GM18526 (cell line): ENCODE data around the gene TMEM176B.

Experiments used
- POLR2A ChIP-seq: IDR thresholded peaks from 3 replicates; pipeline ENCODE4 v1.6.1; 2011; ENCODE audit not compliant: insufficient read length; ENCODE audit errors: extremely low read depth

The TMEM176B gene

DNA sequence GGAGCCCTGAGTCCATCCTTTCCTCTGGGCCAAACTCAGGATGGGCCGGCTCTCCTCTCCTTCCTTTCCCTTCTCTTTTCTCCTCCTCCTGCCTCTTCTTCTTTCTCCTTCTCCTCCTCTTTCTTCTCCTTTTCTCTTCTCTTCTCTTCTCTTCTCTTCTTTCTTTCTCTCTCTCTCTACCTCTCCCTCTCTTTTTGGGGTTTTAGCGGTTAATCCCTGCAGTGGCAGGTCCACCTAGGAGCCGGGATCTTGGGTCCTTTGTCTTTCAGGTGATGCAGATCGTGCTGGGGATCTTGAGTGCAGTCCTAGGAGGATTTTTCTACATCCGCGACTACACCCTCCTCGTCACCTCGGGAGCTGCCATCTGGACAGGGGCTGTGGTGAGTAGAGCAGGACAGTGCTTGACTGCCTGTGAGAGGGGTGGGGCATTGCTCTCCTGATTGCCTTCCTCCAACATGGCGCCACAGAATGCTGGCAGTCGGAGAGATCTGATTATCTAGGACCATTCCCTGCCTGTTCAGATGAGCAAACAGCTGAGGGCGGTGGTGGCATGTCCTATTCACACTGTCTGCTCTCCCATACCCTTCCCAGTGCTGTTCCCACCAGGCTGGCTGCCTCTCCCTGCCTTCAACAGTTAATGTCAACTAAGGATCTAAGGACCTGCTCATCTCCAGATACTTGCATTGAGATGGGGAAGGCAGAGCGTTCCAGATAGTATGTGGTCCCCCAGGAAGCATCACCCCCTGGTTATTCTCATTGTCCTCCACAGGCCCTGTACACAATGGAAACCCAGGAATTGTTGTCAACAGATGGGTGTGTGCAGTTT lies 2.0 kb upstream of the TMEM176B start:
- no peak for TF ChIP-seq POLR2A

DNA sequence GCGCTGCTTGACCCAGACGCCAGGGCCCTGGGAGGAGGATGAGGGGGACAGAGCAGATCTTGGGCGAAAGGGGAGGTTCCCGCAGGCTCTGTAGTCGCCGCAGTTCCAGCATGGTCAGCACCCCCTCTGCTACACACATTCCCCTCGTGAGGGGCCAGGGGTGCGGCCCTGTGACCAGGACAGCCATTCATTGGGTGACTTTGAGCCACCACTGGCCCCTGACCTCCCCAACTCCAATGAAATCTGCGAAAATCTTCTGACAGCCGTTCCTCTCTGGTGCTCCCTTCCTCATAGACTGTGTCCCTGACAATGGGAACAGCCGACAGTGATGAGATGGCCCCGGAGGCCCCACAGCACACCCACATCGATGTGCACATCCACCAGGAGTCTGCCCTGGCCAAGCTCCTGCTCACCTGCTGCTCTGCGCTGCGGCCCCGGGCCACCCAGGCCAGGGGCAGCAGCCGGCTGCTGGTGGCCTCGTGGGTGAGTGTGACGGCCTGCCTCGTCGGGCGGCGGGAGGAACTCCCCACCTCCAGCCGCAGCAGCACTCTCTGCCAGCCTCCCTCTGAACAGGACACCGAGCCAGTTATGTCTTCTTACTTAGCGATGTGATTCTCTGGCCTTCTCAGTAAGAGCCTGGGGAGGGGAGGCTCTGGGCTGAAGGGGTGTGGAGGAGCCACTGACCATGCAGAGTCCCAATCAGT lies 1.2 kb upstream of the TMEM176B start:
- no peak for TF ChIP-seq POLR2A

DNA sequence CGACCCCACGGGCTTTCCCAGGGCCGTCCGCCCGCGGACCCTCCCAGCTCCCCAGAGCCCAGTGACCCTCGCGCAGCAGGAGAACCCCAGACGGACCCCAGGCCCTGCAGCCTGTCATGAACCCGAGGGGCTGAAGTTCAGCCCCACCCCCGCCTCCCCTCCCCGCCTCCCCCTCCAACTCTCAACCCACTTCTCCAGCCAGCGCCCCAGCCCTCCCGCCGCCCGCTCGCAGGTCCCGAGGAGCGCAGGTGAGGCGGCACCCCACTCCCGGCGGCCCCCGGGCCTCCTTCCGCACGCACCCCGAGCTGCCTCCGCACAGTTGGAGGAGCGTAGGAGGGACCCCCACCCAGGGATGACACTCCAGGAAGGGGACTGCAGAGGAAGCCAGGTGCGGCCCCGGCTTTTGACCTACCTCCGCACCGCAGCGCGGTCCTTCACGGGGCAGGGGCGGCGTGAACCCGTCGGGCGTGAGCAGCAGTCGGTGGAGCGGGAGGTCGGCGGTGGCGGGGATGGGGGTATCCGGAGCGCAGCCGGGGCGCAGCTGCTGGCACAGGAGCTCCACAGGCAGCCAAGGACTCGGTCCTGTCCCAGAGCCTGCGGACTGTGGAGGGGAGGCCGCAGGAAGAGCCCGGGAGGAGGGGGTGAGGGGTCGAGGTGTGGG lies 547 bp upstream of the TMEM176B start, which contains the start of gene TMEM176A:
TSS of gene TMEM176A (plus strand) at position 189 of the 661 bp plus-strand sequence. CDS start 782 bp downstream, outside the sequence.
- TF ChIP-seq POLR2A: no peak

DNA sequence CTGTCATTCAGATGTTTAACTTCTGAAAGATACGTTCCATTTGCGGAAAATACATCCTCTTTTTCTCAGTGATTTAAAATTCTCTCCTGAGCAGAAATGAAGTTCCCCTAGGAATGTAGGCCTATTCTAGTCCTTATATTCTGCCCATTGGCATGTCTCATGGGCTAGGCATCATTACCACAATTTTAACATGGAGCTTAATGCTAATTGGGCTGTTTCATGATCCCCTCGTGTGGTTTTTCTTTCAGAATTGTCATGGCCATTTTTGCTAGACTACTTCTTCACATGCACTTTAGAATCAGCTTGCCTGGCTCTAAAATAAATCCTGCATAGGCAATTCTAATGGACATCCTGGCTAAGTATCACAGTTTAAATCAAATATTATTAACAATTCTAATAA lies 1.0 kb downstream of the TMEM176B start:
- no peak for TF ChIP-seq POLR2A

DNA sequence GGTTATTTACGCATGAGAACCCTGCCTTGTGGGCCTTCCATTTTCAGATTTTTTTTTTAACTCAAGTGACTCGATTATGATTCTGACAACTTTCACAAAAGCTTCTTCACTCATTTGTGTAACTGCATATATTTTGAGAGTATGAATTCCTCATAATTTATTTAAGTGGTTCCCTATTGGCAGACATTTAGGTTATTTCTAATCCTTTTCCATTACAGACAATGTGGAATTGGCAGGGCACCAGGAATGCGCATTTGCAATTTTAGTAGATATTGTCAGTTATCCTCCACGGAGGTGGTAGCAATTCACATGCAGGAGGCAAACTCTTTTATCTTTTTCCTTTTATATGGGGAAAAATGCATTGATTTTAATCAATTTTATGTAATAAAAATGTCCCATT lies 2.5 kb downstream of the TMEM176B start:
- TF ChIP-seq POLR2A: no peak

DNA sequence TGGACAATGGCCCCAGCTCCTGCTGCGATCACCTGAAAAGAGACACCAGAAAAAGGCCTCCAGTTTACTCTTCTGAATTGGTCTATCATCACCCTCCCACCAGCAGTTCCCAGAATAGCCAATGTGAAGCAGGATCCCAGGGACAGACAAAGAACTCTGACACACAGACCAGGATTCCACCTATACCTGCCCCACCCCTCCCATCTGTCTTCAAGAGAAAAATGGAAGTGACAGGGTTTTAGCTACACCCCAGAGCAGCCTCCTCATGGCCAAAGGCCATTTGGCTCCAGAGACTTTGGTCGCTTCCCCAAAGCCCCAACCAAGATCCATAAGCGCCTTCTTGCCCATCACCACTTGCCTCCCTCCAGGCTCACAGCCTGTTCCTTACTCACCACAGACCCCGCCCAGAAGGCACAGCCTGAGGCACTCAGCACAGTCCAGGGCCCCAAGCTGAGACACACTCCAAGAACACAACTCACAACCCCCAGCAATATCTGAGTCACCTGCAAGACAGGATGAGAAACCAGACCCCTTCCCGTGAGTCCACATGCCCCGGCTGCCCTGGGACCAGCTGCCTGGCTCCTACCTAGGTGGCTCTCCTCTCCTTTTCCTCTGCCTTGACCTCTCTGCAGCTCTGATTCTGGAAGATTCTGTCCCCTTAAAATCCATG lies 6.5 kb downstream of the TMEM176B start:
- no peak for TF ChIP-seq POLR2A

DNA sequence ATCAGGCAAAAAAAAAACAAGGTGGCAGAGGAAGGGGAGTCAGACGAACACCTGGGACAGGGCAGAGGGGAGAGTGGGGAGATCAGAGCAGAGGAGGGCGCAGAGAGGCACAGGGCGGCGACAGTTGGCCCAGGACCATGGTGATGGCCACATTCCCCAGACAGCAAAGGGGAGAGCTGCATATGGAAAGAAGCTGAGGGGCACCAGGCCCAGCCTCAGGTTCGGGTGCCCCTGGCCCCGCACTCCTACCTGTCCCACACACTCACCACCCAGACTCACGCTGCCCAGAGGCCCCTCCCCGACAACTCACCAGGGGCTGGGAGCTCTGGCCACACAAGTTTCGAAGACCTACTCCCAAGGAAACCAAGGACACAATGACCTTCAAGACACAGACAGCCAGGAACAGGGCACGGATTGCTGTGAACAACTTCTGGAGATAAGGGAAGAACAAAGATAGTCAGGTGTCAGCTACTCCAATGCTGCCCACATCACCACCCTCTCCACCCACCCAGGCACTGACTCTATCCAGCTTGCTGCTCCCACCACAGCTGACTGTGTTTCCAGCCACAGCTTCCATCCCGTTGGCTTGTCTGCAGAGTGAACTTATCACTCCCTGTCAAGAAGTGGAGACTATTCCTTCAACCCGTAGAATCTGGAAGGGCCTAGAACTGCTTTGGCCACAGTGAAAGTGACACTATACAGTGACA lies 8.3 kb downstream of the TMEM176B start:
- no peak for TF ChIP-seq POLR2A

DNA sequence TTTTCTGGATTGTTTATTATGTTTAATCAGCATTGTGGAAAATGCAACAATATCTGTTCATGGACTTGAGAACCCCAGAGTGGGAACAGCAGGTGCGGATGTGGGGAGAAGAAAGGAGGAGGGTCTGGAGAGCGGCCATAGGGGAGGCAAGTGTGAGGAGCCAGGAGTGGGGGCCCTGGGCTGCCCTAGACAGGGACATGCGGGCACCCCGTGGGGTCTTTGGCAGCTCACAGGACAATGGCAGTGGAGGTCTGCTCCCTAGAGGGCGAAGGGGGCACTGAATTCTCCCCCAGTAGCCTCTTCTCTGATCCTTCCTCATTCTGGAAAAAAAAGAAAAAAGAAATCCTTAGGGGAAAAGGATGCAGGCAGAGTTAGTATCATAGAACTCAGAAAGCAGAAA lies 8.9 kb downstream of the TMEM176B start:
- TF ChIP-seq POLR2A: no peak

DNA sequence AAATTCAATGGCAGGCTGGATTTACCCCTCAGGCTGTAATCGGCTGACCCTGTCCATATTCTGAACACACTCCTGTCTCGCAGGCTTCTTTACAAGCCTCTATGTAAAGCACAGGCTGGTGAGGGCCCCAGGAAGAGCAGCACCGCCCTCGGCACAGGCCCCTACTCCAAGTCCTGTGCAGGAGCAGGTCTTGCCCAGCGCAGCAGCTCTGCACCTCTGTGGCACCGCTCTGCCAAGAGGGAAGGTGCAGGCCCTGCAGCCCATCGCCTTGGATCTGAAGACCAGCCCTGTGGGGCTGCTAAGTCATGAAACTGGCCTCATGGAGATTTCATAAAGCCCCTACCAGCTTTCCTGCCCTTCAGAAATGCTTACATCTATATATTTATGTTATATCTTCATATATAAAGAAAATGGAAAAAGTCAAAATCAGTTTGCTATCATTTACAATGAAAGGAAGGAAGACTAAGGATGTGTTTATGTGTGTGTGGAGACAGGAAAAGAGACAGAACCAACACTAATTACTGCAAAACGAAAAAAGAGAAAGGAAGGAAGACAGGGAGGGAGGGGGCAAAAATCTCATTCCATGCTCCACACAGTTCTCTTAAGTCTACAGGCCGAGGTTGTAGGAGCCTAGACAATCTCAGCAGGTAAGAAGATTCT lies 9.6 kb downstream of the TMEM176B start:
- no peak for TF ChIP-seq POLR2A

DNA sequence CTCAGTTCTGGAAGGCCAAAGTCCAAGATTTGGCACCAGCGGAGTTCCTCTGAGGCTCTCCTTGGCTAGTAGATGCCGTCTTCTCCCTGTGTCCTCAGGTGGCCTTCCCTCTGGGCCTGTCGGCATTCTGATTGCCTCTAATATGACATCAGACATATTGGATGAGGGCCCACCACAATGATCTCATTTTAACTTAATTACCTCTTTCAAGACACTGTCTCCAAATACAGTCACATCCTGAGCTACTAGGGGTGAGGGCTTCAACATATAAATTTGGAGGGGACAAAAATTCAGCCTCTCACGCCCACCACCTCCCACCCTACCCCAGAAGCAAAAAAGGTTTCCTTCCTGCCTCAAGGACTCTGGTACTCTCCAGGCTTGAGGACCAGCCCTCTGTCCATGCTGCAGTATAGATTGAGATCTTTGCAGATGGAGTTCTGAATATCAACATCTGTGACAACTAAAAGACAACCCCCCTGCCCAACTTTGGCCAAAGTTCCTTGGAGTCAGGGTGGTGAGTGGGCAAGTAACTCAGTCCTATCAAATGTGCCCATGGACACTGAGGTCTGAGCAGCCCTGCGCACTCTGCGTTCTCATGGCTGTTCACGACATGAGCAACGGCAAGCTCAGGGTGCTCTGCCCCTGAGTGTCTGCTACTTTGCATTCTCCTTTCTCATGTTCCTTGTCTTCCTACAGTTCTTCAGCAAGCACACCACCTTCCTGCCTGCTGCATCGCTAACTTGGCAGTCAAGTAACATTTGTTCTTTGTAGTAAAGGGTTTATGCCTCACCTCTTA lies 11.5 kb downstream of the TMEM176B start:
- TF ChIP-seq POLR2A: no peak

DNA sequence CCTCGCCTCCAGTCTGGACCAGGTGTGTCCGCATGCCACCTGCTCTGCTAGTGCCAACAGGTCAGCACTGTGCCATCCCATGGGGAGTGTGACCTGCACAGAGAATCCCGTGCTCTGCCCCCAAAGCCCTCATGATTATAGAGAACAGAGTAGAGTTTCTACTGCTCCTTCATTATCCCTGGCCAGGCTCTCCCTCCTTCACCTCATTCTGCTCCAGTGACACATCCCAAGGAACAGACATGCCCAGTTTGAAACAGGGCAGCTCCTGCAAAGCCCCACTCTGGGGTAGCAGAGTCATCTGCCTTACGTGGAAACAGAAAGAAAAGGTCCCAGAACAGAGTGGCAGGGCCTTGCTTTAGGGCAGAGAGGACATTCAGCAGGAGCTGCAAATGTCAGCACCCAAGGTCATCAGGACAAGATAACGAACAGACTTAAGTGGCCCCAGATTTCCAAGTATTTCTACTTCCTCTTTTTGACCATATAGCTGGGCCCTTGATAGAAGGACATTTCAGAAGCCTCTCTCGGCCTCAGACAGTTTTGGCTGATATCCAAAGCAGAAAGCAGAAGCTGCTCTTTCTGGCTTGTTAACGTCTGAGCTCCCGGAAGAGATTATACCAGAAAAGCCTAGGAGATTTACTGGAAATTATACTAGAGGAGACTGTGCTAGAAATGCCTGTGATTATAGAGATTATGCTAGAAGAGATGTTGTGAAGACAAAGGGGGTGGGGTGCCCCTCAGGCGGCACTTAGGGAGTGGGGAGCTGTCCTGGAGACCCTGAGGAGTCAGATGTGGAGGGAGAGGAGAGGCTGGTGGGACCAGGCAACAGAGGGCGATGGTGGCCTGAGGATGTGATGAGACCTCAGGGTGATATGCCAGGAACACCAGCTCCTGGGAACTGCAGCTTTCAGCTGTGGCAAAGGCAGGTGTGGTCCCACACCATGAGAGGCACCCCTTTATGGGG lies 12.6 kb downstream of the TMEM176B start:
- no peak for TF ChIP-seq POLR2A

DNA sequence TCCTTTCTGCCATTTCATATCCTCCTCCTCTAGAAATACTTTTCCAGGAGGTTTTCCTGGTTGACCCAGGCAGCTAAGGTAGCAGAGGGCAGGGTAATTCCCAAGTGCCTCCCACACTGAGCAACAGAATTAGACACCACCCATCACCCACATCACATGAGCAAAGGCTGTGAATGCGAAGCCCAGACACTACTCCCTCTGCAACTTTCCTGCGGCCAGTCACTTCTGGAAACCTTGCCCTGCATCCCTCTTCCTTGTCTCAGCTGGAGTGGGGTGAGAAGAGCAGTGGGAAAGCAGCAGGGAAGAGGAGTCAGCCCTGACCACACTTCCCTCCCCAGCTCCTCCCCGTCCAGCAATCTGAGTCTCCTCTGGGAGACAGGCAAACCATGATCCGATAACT lies 15.2 kb downstream of the TMEM176B start:
- TF ChIP-seq POLR2A: no peak
